HG02840 (cell line): ENCODE results near the gene UCN.
"Not testable (repeated sequence)": the region's sequence is repeated elsewhere in the genome, so short reads cannot be mapped to it uniquely, and the experiment has no call there.

Experiments used
- ATAC-seq: cut with Tn5 transposase; IDR thresholded peaks from one replicate; pipeline ENCODE4 v1.9.1; 2021; ENCODE audit warnings: mild to moderate bottlenecking, moderate library complexity, moderate number of reproducible peaks; ENCODE audit not compliant: unreplicated experiment, low FRiP score

UCN gene

DNA sequence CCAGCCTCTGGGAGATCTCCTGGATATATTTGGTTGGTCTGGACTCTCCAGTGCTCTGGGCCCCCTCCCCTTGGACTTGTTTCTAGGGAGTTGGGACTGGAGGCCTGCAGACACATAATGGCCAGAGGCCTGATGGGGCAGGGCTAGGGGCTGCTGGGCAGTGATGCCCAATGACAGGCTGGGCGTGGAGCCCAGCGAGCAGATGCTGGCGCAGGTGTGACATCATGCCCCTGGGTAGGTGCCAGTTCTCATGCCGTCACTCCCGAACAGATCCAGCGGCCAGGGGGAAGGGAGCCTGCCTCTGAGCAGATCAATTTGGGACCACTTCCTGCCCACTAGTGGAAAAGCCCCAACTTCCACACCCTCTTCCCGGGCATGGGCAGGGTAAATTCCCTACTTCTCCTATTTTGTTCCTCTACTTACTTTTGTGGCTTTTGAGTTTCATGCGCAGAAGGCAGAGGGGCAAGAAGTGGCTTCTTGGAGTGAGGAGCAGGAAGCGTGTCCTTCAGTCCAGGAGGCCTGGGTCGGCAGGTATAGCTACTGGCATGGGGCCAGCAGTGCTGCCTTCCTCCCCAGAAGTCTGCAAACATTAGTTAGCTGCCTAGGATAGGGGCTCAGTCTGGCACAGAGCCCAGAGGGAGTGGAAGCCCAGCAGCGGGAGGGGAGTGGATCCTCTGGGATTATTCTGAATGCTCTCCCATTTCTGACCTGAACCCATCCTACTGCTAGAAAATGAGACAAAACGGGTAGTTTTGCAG is 8.6 kb upstream of the UCN start:
- no peak for ATAC-seq

DNA sequence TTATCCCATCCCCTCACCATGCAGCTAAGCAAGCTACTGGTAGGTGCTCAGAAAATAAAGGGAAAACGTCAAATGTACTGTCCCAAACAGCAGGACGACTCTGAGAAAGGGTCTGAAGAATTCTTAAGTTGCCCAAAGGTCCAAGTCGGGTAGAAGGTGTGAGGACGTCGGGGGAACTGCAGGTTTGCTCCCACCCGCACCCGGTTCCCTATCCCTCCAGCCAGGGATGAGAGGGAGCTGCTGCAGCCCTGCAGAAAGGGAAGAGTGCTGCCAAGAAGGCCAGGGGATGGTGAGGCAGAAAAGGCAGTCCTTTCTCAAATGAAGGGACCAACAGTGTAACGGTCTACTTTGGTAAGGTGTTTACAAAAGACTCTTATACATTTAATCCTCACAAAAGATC is 6.9 kb upstream of the UCN start:
- ATAC-seq = no peak

DNA sequence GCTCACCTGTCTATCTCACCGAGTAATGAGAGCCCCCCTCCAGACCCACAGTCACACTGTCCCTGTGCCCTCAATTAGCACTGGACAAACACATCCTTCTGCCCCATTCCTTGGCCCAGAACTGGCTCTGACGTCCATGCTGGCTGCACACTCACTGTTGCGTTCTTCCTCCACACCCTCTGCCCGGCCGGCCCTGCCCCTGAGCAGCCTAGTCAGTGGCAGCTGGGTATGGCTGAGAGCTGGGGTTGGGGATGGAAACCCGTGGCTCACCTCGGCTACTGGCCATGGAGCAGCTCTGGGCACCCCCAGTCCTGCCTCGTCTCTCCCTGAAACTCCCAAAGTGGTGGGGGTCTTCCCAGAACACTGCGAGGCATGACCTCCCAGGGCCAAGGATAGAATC is 6.5 kb upstream of the UCN start:
- ATAC-seq = no peak

DNA sequence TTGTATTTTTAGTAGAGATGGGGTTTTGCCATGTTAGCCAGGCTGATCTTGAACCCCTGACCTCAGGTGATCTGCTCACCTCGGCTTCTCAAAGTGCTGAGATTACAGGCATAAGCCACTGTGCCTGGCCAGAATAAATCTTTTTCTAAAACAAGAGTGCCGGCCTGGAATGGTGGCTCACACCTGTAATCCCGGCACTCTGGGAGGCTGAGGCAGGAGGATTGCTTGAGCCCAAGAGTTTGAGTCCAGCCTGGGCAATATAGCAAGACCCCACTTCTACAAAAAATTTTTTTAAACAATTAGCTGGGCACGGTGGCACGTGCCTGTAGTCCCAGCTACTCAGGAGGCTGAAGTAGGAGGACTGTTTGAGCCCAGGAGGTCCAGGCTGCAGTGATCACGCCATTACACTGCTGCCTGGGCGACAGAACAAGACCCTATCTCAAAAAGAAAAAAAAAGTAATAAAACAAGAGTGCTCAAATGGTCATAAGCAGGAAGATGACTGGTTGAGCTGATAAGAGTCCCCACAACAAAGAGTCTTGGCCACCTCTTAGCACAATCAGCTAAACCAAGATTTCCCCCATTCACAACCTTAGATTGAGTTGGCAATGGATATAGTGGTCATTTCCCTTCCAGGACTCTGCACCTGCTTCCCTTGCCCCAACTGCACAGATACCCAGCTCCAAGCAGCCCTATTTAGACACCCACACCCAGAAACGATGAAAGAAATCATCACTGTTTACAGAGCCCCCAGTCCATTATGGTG is 5.8 kb upstream of the UCN start:
- ATAC-seq = no peak

DNA sequence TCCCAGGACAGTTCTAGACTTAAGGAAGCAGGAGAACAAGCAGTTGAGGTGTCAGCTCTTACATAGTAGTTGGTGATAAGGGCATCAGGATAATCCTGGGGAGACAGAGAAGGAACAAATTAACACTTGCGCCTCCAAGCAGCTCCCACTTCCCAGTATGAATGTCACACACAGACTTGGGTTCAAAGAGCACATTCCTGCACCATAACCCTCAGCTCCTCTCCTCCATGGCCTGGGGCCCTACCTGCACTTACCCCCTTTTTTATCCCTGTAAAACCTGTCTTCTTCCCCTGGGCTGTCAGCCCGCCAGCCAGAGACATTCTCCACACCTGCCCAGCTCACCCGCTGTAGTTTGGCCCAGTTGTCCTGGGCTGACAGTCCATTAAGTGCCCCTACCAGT is 3.9 kb upstream of the UCN start:
- no peak for ATAC-seq

DNA sequence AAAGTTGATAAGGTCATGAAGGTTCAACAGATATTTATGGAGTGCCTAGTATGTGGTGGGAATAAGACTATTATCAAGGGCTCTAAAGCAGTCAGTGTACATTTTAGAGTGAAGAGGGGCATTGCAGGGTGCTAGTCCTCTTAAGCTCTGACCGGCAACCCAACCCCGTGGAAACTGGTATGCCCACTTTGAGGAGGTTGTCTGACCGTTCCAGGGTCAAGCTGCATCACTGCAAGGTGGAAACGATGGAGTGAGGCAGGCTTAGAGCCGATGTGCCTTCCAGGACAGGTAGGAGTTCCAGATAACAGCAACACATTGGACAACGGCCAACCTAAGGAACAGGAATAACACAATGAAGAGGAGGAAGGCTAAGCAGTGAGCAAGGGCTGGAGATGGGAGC is 1.4 kb upstream of the UCN start:
- no peak for ATAC-seq

DNA sequence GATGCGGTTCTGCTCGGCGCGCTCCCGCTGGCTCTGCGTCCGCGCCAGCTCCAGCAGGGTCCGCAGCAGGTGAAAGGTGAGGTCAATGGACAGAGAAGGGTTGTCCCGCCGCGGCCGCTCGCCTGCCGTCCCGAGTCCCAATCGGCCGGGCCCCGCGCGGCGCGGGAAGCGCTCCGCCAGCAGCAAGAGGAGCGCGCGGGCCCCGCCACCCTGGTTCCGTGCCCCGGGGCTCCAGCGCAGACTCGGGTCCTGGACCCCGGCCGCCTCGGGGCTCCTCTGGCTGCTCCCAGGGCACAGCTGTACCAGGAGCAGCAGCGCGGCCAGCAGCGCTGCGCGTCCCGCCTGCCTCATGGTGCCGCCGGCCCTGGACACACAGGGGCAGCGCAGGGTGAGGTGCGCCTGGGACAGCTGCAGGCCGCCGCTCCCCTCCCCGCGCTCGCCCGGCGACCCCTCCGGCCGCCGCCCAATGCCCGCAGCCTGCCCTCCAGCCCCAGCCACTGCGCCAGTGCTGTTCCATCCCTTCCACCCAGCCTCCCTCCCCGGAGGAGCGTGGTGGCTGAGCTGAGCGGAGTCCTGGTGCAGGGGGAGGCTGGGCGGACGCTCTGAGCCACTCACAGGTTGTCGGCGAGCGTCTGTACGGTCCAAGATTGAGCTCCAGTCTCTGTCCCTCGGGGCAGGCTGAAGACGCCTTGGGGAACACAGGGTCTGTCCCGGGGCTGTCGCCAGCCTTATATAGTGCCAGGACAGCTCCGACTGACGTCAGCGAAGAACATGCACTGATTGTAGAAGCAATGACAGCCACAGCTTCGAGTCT is 493 bp downstream of the UCN start:
- ATAC-seq = no peak

DNA sequence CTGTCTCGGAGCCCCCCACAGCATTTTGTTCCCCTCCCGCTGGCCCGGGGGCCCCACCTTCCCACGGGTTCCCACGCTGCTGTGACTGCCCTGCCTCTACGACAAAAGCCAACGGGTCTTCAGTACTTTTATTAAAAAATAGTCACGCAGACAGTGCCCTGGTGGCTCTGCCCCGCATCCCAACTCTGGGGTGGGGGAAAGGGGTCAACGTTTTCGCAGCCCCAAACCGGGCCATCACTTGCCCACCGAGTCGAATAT is 1.0 kb downstream of the UCN start:
- no peak for ATAC-seq

DNA sequence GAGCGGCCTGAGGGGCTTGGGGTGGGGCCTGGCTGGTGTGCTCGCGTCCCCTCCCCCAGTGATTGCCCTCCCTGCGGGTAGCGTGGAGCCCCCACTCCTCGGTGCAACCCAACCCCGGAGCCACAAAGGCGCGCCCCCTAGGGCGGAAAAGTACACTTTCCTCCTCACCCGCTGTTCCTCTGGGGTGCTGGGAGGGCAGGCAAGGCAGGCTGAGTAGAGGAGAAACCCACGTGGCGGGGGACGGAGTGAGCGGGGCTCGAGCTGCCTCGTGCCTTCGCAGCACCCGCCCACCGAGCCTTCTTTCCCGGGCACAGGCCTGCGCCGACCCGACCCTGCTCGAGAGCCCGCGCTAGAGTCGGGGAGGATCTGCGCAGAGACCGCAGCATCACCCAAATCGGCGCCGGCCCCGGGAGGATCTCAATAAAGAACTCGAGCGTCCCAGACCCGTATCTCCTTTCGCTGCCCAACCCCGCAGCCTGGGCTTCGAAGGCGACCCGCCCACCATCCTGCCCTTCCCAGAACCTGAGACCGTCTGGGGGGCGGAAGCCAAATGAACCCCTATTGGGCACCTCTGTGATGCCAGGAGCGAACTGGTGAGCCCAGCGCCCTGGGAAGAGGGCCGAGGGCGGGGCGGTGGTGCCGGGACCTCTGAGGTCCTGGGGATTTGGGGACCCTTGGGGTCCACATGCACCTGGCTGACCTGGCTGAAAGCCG is 1.5 kb downstream of the UCN start:
- ATAC-seq = no peak

DNA sequence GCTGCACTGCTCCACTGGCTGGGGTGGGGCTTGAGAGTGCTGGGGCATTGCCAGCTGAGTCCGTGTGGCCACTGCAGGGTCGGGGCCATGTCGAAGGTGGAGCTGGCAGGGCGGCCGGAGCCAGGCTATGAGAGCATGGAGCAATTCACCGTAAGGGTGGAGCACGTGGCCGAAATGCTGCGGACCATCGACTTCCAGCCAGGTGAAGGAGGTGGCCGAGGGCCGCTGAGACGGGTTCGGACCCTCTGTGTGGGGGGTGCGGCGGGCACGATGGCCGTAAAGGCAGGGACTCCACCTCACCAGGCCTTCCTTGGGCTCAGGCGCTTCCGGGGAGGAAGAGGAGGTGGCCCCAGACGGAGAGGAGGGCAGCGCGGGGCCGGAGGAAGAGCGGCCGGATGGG is 2.1 kb downstream of the UCN start:
- ATAC-seq = no peak

DNA sequence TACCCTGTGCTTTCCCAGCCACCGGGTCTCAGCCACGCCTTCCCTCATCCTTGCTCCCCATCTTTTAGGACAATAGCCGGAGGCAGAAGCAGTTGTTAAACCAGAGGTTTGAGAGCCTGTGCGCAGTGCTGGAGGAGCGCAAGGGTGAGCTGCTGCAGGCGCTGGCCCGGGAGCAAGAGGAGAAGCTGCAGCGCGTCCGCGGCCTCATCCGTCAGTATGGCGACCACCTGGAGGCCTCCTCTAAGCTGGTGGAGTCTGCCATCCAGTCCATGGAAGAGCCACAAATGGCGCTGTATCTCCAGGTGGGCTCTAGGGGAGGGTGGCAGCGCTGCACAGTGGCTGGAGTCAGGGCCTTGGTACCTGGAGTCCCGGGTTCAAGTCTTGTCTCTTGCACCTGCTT is 2.7 kb downstream of the UCN start:
- ATAC-seq = no peak

DNA sequence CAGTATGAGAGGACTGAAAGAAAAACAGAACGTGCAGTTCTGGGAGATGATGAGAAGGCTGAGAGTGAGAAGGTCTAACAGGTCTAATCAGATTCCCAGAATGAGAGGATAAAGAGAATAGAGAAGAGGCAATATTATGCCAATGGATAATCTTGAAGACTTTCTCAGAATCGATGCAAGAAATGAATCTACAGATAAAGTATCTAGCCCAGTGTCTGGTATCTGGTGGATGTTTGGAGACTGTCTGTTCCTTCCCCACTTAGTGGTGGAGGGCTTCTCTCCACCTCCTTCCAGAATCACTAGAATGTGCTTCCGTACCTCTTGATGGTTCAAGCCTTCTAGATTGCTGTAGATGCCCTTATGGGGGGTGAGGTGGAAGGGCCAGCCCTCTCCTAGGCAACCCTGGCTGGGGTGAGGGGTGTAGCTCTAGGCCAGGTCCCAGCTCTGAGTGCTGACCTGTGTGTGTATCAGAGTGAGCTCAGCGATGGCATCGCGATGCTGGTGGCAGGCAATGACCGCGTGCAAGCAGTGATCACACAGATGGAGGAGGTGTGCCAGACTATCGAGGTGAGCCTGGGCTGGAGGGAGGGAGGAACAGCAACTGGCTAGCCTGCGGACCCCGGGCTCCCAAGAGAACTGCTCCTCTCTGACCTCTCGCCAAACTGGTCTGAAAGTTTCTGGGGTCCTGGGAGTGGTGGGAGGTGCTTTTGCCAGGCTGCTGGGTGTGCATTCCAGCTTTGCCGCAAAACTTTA is 3.6 kb downstream of the UCN start:
- no peak for ATAC-seq

DNA sequence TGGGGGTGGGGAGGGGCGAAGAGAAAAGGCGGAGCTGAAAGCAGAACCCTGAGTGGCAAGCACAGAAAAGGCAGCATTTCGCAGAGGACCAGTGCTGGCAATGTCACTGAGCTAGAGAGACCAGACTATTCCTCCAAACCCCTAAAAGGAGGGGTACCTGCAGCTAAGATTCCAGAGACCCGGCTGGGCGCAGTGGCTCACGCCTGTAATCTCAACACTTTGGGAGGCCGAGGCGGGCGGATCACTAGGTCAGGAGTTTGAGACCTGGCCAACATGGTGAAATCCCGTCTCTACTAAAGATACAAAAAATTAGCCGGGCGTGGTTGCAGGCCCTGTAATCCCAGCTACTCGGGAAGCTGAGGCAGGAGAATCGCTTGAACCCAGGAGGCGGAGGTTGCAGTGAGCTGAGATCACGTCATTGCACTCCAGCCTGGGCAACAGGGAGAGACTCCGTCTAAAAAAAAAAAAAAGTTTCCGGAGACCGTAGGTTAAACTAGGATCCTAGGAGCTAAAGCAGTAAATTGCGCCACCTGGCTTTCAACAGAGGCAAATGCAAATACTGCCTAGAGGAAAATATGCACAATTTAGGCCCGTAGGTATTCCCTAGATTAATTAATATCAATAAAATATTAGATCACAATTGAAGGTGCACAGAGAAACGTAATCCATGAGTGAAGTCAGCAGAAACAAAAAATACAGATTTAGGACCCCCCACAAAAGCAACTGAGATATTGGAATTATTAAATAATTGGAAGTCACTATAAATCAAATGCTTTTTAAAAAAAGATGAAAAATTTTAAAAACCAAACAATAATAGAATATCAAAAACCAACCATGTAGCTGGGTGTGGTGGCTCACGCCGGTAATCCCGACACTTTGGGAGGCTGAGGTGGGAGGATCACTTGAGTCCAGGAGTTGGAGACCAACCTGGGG is 4.9 kb downstream of the UCN start:
- ATAC-seq = no peak

DNA sequence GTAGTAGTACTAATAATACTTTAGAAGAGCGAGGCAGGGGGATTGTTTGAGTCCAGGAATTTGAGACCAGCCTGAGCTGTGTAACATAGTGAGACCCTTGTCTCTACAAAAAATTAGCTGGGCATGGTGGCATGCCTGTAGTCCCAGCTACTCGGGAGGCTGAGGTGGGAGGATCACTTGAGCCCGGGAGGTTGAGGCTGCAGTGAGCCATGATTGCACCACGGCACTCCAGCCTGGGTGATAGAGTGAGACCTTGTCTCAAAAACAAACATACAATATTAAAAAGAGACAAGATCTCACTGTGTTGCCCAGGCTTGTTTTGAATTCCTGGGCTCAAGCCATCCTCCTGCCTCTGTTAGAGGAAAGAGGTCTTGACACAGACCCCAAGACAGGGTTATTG is 7.6 kb downstream of the UCN start:
- ATAC-seq = not testable (repeated sequence)

DNA sequence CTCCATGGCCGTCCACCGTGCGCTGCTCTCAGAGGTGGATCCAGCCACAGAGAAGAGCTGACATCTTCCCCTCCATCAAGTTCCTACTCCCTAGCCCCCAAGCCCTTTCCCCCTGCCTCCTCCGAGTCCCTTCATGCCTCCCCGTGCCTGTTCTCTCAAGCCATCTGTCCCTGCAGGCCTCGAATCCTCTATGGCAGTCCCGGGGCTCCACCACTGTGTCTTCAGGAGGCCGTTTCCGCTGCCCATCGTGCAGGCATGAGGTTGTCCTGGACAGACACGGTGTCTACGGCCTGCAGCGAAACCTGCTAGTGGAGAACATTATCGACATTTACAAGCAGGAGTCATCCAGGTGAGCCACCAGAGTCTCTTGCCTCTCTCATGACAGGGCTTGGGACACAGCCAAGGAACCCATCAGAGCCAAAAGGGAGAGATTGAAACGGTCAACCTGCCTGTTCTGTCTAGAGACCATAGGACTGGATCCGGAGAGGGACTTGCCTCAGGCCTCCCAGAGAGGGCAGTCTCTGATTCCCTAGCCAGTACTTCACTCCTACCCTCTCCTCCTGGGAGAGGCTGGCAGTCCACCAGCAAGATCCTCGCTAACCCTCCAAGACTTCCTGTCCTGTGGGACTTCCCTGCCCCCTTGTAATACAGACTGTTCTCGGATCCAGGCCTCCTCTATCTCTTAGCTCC is 9.7 kb downstream of the UCN start:
- no peak for ATAC-seq

DNA sequence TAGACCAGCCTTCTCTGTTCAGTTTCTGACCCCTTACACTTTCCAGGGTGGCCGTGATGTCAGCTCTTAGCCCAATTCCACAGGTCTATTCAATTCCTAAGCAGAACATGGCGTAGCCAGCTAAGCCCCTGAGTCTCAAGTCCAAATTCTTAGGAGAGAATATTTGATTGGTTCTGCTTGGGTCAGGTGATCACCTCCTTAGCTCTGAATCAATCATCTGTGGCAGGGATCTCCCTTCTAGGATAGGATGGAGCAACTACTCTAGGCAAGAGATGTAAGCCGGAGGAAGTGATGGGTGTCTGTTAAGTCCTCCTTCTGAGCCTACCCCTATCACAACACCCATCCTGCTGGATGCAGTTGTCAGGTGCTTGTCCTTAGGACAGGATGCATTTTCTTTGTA is 11.1 kb downstream of the UCN start:
- no peak for ATAC-seq

DNA sequence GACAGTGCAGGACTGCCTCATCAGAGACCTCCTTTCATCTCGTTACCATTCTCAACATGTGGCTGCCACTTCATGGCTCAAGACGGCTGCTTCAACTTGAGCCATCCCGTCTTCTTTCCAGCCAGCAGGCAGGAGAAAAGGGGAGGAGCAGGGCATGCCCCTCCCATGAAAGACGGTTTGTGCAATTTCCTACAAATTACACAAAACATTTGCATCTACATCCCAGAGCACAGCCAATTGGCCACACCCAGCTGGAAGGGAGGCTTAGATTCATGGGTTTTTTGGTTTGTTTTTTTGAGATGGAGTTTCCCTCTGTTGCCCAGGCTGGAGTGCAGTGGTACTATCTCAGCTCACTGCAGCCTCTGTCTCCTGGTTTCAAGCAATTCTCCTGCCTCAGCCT is 11.8 kb downstream of the UCN start:
- no peak for ATAC-seq

DNA sequence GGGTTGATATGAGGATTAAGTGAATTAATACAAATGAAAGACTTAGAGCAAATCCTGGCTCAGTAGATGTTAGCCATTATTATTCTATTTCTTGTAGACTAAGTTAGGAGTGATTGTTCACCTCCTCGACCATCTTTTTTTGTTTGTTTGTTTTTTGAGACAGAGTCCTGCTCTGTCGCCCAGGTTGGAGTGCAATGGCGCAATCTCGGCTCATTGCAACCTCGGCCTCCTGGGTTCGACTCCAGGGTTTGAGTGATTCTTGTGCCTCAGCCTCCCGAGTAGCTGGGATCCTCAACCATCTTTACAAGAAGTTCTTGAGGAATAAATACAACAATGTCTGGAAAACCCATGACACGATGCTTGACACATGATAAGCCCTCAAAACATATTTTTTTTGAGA is 13.3 kb downstream of the UCN start:
- no peak for ATAC-seq

DNA sequence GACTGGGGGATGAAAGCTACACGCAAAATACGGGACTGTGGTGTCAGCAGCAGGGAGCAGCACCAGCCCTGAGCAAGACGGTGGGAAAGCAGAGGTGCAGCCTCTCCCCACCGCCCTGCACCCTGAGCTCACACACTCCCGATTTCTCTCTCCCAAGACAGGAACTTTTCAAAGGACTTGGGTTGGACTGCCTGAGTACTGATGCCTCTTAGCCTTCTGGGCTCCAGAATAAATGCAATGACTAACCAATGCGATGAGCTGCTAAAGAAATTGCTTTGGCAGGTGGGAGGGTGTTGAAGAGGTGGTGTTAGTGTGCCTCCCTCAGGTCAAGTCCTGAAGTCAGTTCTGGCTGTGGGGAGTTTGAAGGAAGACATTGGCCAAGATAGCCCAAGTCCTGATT is 16.4 kb downstream of the UCN start:
- no peak for ATAC-seq
